COLO829 (cell line): ENCODE results near the gene PRR29.

Experiments used
- DNase-seq: peaks from one replicate; pipeline ENCODE4 v3.0.0; 2012; ENCODE audit warnings: low spot score

The PRR29 gene

GRCh38 chr17:63998050-63998720 is at the start of gene PRR29:
Gene PRR29, plus strand, starts transcription at chr17:63998351. Its CDS starts 14 bp downstream, at chr17:63998365.
- peak; percentile 50 for DNase-seq

GRCh38 chr17:63948521-63948920 is 49.6 kb upstream of the PRR29 start:
- DNase-seq: no peak

- no peak for DNase-seq
These were observed 48.4 kb upstream of the PRR29 start for GRCh38 chr17:63949576-63950250.

DNA sequence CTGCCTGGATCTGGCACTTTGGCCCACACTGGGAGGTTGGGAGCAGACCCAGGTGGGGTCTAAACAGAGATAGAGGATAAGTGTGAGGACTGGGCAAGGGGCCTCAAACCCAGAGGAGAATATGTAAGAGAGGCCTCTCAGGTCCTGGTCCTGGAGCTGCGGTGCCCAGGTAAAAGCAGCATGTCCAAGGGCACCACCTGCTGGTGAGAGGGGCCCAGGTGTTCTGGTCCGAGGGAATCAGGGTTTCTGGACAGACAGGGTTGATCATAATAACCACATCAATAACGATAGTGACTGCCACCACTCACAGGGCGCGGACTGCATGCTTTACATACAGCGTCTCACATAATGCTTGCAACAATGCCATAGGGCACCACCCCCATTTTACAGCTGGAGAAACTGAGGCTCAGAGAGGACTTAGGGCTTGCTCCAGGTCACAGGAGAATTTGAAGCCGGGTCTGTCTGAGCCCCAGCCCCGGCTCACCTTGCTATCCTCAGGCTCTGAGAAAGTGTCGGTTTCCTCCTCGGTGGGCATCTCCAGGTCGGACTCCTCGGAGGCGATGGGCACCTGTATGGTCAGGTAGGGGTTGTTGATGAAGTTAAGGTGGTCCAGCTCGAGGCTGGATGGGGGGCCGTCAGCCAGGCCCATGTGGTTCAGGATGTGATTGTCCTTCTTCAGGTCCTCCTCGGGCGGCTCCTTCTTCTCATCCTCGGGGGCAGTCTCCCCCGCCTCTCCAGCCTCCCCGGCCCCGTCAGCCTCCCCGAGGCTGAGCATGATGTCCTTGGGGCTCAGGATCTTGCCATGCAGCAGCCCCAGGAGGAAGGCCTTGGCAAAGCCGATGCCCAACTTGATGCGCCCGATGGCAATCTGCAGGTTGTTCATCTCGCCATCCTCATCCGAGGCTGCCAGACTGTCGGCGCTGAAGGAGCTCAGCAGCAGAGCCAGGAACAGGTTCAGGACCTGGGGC is 46.9 kb upstream of the PRR29 start:
- DNase-seq: no peak

DNA sequence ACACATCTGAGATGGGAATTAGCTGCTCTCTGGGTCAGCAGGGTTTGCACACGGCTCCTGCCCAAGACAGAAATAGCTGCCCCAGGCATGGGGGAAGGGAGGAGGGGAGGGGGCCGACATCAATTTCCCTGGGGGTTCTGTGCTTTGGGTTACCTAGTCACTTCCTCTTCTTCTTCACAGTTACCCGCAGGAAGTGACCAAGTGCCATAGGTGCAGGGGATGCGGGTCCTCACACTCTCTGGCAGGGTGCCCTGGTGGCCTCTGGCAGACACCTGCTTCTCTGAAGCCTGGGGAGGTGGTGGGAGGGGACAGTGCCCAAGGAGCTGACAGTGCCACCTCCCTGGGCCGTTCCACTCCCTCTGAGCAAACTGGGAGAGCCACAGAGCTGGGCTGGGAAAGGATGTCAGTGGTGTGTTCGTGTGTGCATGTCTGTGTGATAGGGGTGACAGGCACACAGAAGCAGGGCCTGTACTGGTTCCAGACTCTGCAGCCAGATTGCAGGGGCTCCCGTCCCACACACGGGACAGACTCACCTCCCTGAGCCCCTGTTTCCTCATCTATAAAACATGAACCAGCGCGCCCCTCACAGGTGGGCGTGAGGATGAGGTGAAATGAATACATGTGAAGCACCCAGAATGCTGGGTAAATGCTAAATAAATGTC is 43.6 kb upstream of the PRR29 start:
- no peak for DNase-seq

GRCh38 chr17:63955232-63955631 is 42.9 kb upstream of the PRR29 start:
- DNase-seq: no peak

- no peak for DNase-seq
These were observed 42.4 kb upstream of the PRR29 start for GRCh38 chr17:63955791-63956190.

GRCh38 chr17:63956296-63956920 is 41.7 kb upstream of the PRR29 start:
- DNase-seq: no peak

GRCh38 chr17:63960006-63960405 is 38.1 kb upstream of the PRR29 start:
- no peak for DNase-seq

DNA sequence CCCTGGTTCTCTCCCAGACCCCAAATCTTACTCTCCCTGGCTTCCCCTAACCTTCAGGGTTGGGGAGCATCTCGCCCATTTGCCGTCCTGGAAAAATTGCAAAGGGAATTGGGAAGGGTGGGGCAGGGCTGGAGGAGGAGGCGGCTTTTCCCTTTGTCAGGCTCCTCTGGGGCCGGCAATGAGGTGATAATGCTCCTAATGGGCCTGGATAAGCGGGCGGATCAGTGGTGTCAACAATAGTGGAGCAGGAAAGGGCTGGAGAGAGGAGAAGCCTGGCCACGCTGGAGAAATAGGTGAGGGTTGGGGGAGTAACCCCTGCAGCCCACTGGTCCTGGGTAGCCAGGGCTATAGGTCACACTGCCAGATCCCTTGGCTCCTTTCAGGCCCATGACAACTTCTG is 37.7 kb upstream of the PRR29 start:
- DNase-seq: no peak

DNA sequence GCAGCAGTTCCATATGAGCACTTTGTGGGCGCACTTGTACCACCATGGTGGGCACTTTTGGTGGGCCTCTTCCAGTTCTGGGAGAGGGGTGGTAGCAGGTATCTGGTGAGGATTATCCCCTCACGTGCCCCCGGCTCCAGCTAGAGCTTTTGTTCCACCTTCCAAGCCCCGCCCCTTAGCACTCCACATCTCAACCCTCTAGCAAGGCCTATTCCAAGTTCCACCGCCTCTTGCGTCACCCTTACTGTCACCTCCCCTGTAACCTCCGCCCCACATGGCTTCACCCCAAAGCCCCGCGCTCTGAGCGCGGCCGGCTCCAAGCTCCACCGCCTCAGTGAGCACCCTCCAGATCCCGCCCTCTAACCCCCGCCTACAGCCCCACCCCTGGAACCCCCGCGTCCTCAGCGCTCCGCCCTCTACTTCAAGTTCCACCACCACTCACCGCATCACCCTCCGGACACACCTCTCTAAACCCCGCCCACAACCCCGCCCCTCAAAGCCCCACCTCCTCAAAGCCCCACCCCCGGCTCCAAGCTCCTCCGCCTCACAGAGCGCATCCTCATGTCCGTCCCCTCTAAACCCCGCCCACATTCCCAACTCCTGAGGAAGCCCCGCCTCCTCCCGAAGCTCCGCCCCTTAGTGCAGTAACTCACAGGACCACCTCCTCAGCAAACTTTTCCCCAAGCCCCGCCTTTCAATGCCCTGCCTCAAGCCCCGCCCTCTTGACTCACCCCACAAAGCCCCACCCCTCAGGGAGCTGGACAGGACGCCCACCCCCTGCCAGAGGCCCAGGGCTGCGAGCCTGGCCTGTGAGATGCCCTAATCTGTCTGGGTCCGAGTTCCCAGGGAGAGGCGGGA is 36.6 kb upstream of the PRR29 start:
- peak; percentile 91 for DNase-seq

GRCh38 chr17:63962298-63962744 is 35.8 kb upstream of the PRR29 start:
- DNase-seq: no peak

GRCh38 chr17:63963123-63963522 is 35.0 kb upstream of the PRR29 start:
- DNase-seq: no peak

DNA sequence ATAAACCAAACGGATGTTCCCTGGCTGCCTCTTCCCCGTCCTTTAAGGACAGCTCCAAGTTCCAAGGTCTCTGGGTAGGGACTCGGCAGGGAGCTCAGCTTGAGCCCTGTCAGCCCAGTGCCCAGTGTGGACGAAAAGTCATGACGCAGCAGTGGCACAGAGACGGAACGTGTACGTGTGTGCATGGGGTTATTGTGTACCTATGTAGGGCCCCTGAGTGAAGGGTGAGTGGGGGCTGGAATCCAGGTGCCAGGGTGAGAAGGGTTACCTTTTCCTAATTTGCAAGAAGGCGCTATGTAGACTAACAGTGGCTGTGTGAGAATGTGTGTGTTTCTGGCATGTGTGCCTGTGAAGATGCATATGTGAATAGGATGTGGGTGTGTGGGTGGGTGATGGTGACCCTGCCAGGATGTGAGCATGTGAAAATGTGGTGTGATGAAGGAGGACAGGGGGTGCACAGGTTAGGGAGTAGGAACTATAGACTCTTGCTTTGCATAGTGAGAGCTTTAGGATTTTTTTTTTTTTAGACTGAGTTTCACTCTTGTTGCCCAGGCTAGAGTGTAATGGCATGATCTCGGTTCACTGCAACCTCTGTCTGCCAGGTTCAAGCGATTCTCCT is 31.4 kb upstream of the PRR29 start:
- no peak for DNase-seq

DNA sequence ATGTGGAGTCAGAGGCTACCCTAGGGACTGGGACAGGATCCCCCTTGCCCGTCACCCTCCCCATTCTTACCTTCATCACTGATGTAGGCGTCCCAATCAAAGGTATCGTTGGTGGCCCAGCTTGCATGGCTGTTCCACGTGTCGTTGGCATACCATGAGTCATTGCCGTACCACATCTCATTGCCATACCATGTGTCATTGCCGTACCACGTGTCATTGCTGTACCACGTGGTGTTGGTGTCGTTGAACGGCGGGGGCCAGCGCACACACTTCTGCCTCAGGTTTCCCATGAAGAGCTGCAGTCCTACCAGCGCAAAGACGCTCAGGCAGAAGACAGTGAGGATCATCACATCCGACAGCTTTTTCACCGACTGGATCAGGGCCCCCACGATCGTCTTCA is 30.2 kb upstream of the PRR29 start:
- no peak for DNase-seq

- no peak for DNase-seq
These were observed 28.9 kb upstream of the PRR29 start for GRCh38 chr17:63969278-63969677.

- no peak for DNase-seq
These were observed 25.4 kb upstream of the PRR29 start, which contains the start of gene SCN4A for GRCh38 chr17:63972796-63973195. Gene SCN4A, minus strand, starts transcription at chr17:63972918. Its CDS starts 77 bp downstream, at chr17:63972841.

GRCh38 chr17:63973247-63973646 is 24.9 kb upstream of the PRR29 start:
- DNase-seq: no peak

- DNase-seq: no peak
These were observed 24.1 kb upstream of the PRR29 start for GRCh38 chr17:63973930-63974593.
